GM21526 (cell line): ENCODE results near the gene HPGDS.
A peak's percentile ranks its signal among the peaks of the same experiment; 100 is the strongest.

ENCODE experiments used
- ATAC-seq: cut with Tn5 transposase; IDR thresholded peaks from one replicate; pipeline ENCODE4 v1.9.1; 2021; ENCODE audit warnings: moderate library complexity; ENCODE audit not compliant: unreplicated experiment, low FRiP score

HPGDS gene

GRCh38 chr4:94262163-94263016, 80.2 kb downstream of the HPGDS start:
- no peak for ATAC-seq

- ATAC-seq: no peak
These were observed 85.8 kb downstream of the HPGDS start for GRCh38 chr4:94256828-94257227.

GRCh38 chr4:94256144-94256783, 86.4 kb downstream of the HPGDS start:
- ATAC-seq: peak; percentile 61

- ATAC-seq: no peak
These were observed 89.6 kb downstream of the HPGDS start for GRCh38 chr4:94253036-94253435.

- no peak for ATAC-seq
These were observed 91.5 kb downstream of the HPGDS start for GRCh38 chr4:94251094-94251493.
